ENCODE results near the gene NAGS.

- TF ChIP-seq CTCF (IDR thresholded peaks at IDR 0.05) (no peak), POLR2A (IDR thresholded peaks at IDR 0.05) (no peak)
These were observed 45.1 kb downstream of the NAGS start for GRCh38 chr17:44049294-44050060.

Data from body of pancreas (tissue), 4 donors.